ENCODE results near the gene CSNK1G1.
"Not testable (repeated sequence)": the region's sequence is repeated elsewhere in the genome, so short reads cannot be mapped to it uniquely, and the experiment has no call there.

CSNK1G1 gene

DNA sequence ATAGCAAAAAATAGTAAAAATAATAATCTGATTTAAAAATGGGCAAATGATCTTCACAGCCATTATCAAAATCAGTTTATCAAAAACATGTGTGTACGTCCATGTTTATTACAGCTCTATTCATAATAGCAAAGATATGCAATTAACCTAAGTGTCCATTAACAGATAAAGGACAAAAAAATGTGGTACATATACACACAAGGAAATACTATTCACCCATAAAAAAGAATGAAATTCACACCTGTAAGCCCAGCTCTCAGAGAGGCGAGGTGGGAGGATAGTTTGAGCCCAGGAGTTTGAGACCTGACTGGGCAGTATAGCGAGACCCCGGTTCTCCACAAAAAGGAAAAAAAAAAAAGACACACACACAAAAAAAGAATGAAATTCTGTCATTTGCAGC is 110.6 kb downstream of the CSNK1G1 start:
- DNase-seq (ENCODE audit: low read depth, low spot score): no peak

DNA sequence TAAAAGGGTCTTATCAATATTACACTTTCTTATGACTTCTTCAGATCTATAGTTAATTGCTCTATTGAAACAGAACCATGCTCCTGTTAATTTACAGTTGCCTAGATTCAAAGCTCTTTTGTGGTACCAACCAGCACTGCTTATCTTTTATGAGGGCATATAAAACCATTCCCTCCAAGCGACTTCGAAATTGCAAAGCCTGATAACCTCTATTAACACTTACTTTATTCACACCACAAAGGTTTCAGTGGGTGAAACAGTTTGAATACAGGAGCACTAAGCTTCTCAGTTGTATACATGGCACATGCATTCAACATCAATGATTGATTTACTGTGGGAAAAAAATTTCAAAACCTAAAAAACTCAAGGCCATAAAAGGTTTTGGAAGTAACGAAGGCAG is 118.3 kb downstream of the CSNK1G1 start:
- no peak for DNase-seq (ENCODE audit: low read depth, low spot score)

DNA sequence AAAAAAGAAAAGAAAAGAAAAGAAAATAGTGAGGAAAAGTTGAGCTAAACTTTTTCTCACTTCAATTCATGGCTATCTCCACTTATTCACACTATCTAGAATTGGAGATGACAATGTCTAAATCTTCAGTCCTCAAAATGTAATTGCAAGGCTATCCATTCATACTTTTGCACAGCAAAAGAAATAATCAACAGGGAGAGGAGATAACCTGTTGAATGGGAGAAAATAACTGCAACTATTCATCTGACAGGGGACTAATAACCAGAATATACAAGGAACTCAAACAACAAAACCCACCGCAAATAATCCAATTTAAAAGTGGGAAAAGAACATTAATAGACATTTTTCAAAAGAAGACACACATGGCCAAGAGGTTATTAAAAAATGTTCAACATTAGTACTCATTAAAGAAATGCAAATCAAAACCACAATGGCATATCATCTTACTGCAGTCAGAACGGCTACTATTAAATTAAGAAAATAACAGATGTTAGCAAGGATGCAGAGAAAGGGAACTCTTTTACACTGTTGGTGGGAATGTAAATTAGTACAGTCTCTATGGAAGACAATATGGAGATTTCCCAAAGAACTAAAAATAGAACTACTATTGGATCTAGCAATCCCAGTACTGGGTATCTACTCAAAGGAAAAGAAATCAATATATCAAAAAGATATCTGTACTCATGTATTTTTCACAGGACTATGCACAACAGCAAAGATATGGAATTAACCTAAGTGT is 119.6 kb downstream of the CSNK1G1 start:
- DNase-seq (ENCODE audit: low read depth, low spot score): no peak

DNA sequence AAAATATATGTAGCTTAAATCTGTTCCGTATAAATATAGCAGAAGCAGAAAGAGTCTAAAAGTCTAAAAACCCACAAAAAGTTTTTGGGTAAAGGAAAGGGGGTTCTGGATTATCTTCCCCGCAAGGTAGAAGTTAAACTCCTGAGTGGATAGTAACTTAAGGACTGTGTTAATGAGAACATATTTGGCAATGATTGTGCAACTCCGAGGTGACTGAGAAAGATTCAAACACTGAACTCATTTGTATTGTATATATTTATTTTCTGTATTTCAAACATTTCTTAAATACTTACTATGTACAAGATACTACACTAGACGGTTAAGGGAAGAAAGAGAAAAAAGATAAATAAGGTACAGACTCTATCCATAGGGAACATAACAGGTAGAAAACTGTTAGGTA is 120.4 kb downstream of the CSNK1G1 start:
- no peak for DNase-seq (ENCODE audit: low read depth, low spot score)

DNA sequence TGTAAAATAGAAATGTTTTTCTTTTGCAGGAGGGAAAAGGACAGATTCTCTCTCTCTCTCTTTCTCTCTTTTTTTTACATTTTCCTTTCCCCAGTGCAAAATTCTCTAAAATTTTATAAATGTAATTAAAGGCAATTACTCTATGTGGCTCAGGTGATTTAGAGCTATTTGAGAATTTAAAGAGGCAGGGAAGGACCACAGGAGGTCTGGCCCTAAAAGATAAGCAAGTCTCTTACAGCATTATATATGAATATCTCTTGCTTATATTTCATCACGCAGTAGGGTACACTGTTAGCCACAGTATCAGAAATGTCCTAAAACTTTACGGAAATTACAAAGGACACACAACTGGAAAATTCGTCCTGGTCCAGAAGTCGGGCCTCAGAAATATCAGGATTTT is 122.7 kb downstream of the CSNK1G1 start:
- DNase-seq (ENCODE audit: low read depth, low spot score): no peak

DNA sequence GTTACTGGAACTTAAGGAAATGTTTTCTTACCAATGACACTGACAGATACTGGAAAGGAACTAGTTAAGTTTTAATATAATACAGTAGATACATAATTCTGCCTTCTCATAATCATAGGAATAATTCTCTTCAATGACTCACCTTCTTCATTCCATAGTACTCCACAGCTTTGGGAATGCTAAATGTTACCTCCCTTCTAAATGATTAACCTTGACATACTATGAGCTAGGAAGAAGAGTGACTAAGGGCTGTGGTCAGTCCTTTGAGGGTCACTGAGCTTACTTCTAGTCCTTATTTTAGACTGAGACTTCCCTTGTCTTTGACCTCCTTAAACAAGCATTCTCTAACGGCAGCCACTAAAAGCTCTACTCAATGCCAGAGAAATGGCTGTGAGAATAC is 123.6 kb downstream of the CSNK1G1 start:
- no peak for DNase-seq (ENCODE audit: low read depth, low spot score)

DNA sequence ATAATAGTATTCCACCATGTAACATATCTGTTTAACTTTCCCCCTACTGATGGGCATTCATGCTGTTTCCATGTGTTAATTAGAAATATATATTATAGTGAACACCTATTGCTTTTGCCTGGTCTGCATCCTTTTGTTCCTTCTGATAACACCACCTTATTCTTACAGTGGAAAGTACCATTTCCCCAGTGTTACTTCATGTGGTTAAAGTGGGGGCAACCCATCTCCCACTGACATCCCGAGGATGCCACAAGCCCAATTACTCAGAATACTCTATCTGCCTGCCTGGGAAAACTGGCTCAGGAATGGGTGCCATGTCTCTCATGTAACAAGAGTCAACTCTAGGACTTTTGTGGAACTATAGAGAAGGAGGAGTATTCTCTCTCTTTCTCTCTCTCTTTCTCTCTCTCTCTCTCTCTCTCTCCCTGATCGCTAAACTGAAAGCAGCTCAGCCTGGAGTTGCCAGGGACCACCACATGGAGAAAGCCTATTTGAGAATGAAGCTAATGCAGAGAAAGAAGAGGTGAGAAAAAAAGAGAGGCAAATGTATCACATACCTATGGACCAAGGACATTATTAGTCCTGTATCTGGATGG is 126.7 kb downstream of the CSNK1G1 start:
- DNase-seq (ENCODE audit: low read depth, low spot score): no peak

DNA sequence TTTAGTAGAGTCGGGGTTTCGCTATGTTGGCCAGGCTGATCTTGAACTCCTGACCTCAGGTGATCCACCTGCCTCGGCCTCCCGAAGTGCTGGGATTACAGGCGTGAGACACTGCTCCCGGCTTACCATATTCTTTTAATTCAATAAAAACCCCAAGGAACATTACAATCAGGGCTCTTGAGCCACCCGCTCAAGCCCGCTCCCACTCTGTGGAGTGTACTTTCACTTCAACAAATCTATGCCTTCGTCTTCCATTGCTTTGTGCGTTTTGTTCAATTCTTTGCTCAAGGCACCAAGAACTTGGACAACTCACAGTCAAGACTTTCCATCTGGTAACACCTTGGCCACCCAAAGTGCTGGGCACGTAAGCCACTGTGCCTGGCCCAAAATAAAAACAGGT is 130.2 kb downstream of the CSNK1G1 start:
- no peak for DNase-seq (ENCODE audit: low read depth, low spot score)

DNA sequence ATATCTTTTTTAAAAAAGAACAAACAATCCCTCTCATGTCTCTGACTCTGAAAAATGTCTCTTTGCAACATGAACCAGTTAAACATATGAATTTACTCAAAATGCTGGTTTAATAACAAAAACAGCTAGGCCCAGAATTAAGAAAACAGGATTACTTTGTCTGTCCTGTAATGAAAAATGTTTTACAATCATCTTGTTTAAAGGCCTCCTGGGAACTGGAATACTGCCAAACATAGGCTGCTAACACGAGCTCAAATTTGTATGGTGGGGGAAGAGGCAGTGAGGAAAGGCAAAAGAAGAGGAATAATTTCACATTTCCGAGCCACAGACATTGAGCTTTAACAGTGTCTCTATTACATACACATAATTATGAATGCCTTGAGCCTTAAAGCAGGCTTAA is 131.5 kb downstream of the CSNK1G1 start:
- no peak for DNase-seq (ENCODE audit: low read depth, low spot score)

DNA sequence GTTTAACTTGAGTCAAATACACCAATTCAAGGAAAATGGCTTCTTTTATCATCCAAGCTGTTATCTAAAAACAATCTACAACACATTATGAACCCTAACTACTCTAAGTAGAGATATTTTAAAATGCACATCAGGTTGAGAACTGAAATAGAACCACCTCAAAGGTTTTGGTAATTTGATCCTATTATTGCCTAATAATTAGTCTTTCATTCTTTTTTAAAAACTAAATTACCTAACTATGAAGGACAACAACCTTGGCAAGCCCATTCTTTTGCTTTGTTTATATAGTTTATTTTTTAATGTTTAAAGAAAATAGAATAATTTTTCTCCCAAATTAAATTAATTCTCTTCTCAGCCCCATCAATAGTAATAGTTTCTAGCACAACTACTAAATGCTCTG is 132.1 kb downstream of the CSNK1G1 start:
- no peak for DNase-seq (ENCODE audit: low read depth, low spot score)

DNA sequence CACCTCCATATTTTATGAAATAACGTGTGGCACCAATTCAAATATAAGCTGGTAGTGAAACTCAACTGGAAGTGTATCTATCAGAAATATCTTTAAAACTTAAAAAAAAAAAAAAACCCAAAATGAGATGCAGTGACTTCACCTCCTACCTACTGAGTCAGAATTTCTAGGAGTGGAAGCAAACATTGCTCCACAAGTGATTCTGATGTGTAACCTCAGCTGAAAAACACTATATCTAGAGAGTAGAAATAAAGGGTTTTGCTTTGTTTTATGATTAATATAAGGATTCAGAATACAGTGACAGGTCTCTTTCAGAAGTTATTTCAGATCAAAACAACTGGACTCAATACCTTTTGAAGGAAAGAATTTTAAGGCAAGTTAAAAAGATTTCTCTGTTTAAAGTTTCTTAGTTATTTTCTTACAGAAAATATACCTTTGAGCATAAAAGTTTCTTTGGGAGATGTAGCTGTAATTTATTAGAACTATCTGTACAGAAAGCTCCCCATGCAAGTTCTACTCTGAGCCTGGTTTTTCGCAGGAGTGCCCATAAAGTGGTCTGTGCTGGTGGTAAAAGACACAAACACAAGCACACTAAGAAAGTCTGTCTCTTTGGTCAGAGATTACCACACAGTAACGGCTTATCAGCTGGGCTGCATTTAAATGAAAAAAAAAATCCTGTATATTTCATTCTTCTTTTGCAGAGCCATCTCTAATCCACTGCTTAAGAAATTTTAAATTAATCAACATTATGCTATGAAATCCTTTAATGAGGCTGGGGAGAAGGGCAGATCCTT is 133.2 kb downstream of the CSNK1G1 start:
- DNase-seq (ENCODE audit: low read depth, low spot score): no peak

DNA sequence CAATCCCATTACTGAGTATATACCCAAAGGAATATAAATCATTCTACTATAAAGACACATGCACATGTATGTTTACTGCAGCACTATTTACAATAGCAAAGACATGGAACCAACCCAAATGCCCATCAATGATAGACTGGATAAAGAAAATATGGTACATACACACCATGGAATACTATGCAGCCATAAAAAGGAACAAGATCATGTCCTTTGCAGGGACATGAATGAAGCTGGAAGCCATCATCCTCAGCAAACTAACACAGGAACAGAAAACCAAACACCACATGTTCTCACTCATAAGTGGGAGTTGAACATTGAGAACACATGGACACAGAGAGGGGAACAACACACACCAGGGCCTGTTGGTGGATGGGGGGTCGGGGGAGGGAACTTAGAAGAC is 134.1 kb downstream of the CSNK1G1 start:
- DNase-seq (ENCODE audit: low read depth, low spot score): not testable (repeated sequence)

DNA sequence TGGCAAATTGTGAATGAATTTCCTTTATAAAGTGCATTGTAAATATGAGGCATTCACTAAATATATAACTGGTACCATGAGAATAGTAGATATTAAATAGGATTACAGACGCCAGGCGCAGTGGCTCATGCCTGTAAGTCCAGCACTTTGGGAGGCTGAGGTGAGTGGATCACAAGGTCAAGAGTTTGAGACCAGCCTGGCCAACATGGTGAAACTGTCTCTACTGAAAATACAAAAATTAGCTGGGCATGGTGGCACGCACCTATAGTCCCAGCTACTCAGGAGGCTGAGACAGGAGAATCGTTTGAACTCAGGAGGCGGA is 138.6 kb downstream of the CSNK1G1 start:
- not testable (repeated sequence) for DNase-seq (ENCODE audit: low read depth, low spot score)

DNA sequence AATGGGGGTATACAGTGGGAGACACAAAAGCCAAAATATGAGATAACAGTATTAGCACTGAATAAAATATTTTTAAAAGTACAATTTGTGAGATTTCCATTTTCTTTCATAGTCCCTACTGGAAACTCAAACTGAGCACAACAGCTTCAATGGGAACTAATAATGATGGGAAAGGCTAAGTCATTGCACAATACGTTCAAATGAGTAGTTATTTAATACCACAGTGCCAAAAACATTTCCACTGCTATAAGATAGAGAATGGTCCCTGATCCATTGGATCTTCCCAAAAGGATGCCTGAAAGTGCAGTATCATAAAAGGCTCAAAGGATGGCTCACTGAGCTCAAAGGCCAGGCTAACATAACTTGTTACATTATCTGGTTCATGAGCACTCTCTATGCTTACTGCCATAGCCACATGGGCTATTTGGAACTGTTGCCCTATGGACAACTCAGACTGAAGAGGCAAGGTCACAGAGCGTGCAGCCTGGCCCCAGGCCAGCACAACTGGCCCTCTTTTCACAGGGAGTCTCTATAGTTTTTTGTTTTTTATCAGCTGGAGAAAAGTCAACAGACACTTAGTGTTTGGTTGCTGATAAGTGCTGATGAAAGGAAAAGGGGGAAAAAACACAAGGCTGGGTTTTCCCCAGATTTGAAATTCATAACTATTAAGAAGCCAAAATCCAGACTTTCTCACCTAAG is 139.1 kb downstream of the CSNK1G1 start:
- no peak for DNase-seq (ENCODE audit: low read depth, low spot score)

DNA sequence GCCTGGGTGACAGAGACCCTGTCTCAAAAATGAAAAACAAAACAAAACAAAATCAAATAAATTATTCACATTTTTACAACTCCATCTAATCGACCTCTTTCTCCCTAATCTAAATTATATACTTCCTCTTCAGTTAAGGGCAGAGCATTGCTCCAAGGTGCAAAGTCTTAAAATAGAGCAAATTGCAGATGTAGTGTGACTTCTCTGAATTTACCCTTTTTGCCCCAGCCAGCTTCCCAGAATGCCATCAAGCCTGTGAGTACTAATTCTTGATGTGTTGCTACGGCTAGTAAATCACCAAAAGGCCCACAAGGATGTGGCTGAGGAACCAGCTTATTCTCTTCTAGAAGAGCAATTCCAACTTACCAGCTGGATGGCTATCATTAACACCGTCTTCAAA is 139.8 kb downstream of the CSNK1G1 start:
- no peak for DNase-seq (ENCODE audit: low read depth, low spot score)

DNA sequence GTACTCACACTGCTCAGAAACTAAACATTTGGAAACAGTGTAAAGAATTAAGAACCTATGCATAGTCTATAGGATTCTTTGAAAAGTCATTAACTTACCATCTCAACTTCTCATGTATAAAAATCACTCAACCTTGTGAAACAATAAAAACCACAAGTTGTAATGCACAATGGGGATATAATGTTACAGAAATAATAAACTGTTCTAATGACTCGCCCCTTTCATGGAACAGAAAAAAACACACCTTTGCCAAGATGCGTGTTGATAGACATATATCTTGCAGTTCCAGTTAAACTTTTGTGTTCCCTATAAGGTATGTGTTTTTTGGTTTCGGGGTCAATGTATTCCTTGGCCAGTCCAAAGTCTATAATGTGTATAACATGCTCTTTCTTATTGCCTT is 142.3 kb downstream of the CSNK1G1 start:
- DNase-seq (ENCODE audit: low read depth, low spot score): no peak

DNA sequence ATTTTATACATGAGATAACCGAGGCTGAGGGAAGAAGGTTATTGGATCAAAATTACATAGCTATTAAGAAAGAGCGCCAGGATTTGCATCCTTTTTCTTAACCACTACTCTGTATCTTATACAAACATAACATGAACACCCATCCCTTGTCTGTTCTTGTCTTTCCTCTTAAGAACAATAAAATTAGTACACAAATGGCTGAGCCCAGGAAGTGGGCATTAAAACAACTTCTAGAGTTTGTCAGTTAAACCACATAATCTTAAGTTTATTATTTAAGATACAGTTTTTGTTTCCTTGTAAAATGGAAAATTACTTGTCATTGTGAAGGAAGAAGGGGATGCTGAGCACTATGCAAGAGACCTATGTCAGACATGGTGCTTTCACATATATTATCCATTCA is 144.3 kb downstream of the CSNK1G1 start:
- DNase-seq (ENCODE audit: low read depth, low spot score): no peak

DNA sequence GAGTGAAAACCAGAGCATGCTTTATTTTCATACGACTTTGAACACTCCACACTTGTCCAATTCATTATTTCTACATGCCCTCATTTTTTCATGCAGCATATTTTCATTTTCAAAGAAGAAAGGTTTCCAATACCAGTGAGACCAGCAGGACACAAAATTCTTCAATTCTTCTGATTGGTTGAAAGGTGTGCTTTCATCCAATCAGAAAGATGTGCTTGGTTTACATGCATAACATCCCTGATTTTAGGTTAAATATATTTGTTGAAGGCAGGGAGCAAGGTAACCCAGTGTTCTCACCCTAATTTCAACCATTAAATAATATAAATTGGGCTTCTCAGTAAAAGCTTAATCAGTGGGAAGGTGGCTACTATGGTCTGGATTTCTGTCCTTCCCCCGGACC is 145.6 kb downstream of the CSNK1G1 start:
- no peak for DNase-seq (ENCODE audit: low read depth, low spot score)

DNA sequence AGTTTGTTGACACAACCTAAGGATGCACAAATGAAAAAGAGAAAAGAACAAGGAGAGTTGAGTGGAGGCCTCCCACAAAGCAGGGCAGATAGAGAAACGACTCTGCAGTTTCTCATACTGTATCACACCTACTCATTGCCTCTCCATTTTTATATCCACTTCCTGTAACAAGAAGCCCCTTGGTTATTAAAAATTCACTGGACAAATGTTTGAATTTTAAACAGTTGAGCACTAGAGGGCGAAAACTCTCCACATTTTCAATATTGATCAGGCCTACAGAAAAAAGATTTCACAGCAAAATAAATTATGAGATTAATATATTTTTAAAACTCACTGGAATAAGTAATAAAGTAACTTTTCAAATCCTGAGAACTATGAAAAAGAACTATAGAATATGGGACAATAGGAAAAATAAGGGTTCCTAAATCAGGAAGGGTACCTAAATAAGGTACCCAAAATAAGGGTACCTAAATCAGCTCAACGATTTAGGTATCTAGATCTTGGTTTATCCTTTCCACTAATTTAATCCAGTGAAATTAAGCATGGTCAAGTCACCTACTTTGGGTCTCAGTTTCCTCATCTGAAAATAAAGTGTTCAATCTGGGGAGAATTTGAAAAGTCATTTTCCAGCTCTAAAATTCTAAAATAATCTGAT is 146.2 kb downstream of the CSNK1G1 start:
- no peak for DNase-seq (ENCODE audit: low read depth, low spot score)

DNA sequence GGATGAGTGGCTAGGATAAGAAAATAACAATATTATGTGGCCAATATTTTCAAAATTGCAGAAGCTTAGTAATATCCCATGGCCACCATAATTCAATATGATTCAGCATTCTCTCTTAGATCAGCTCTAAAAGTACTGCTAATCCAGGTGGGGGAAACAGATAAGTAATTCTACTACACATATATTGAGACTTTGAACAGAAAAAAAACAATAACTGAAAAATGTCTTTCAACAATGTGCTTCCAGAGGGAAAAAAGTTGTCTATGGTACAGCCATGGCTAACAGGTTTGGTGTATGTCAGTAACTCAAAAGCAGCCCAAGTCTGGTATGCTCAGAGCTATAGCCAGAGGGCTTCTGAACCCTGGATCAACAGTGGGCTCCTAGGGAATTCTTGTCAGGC is 150.8 kb downstream of the CSNK1G1 start:
- DNase-seq (ENCODE audit: low read depth, low spot score): peak; percentile 42

DNA sequence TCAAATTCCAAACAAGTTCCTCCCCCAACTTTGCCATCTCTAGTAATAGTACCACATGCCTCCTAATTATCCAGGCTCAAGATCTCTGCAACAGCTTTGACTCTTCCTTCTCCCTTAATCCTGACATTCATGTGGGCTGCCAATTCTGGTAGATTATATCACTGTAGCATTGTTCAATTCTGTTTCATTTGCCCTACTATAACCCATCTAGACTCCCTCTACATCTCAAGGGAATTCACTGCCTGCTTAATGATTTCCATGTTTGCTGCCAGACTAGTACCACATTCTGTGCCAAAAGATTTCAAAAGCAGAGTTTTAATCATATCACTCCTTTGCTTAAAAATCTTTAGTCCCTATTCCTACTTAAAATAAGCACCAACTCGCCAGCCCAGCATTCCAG is 158.5 kb downstream of the CSNK1G1 start:
- DNase-seq (ENCODE audit: low read depth, low spot score): no peak

DNA sequence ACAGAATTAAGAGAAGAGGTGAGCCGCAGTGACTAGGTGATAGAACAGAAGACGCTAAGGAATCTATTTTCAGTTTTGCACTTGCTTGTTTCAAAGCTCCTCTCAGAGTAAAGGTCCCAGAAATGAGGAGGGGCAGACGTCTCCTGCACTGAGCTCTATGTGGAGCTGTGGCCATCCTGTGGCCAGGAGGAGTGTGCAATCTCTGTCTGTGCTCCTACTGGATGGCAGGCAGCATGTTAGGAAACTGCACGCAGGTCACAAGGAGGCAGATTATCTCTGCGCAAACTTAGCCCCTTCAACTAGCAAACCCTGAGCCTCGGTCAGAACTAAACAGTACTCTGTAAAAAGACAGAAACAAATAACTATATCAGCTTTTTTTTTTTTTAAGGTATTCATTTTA is 162.0 kb downstream of the CSNK1G1 start:
- DNase-seq (ENCODE audit: low read depth, low spot score): peak; percentile 11

All from ELF-1 (cell line).